Adipocyte (in vitro differentiated cells): Measurements from ENCODE around the gene TMEM150A.

Source experiments
- DNase-seq: peaks from one replicate; pipeline ENCODE4 v3.0.0-alpha.2; 2015; ENCODE audit warnings: low read depth
- H3K27me3 ChIP-seq: replicated peaks from 2 replicates; pipeline ENCODE4 v1.7.0; 2013; ENCODE audit warnings: mild to moderate bottlenecking, low read length, moderate library complexity; ENCODE audit not compliant: control insufficient read depth, insufficient read depth
- H3K36me3 ChIP-seq: 2 replicates; pipeline ENCODE4 v1.7.0; 2013; ENCODE audit warnings: low read length, mild to moderate bottlenecking, moderate library complexity; ENCODE audit not compliant: control insufficient read depth, insufficient read depth, severe bottlenecking
- H3K4me1 ChIP-seq: 2 replicates; pipeline ENCODE4 v1.7.0; 2013; ENCODE audit warnings: mild to moderate bottlenecking, low read length, moderate library complexity; ENCODE audit not compliant: control insufficient read depth, insufficient read depth
- H3K4me3 ChIP-seq: 2 replicates; pipeline ENCODE4 v1.7.0; 2013; ENCODE audit warnings: mild to moderate bottlenecking, low read length, moderate library complexity
- H3K9ac ChIP-seq: 2 replicates; pipeline ENCODE4 v1.7.0; 2013; ENCODE audit warnings: mild to moderate bottlenecking, low read length, moderate library complexity
- H3K9me3 ChIP-seq: 2 replicates; pipeline ENCODE4 v1.7.0; 2013; ENCODE audit warnings: mild to moderate bottlenecking, low read length, moderate library complexity; ENCODE audit not compliant: control insufficient read depth

TMEM150A gene

GRCh38 chr2:85602476-85603234 lies at the start of gene TMEM150A:
Gene TMEM150A, minus strand, starts transcription at chr2:85602698. Its CDS starts 750 bp downstream, at chr2:85601948.
- peaks cover 35% of the 10 kb centered on the region for H3K36me3 ChIP-seq
- H3K4me3 ChIP-seq: peak within 1 kb of the TSS; percentile 89
- no peaks in the 10 kb centered on the region for H3K27me3 ChIP-seq
- H3K9me3 ChIP-seq: no peaks in the 10 kb centered on the region
- peak; percentile 97 for DNase-seq
- H3K9ac ChIP-seq: peak within 1 kb of the TSS; percentile 88
- peaks cover 37% of the 10 kb centered on the region for H3K4me1 ChIP-seq

GRCh38 chr2:85652056-85652455 lies 49.6 kb upstream of the TMEM150A start:
- H3K4me3 ChIP-seq: no peak overlapping the region
- H3K9ac ChIP-seq: no peak overlapping the region
- H3K36me3 ChIP-seq: peaks cover 55% of the 10 kb centered on the region
- no peaks in the 10 kb centered on the region for H3K27me3 ChIP-seq
- peaks cover 47% of the 10 kb centered on the region for H3K4me1 ChIP-seq
- no peak for DNase-seq
- no peaks in the 10 kb centered on the region for H3K9me3 ChIP-seq

- Histone ChIP-seq H3K9me3 (no peaks in the 10 kb centered on the region), H3K4me3 (no peak overlapping the region), H3K36me3 (peaks cover 64% of the 10 kb centered on the region), H3K9ac (no peak overlapping the region), H3K4me1 (peaks cover 40% of the 10 kb centered on the region), H3K27me3 (no peaks in the 10 kb centered on the region)
- DNase-seq: no peak
Observed at GRCh38 chr2:85651097-85651496, 48.6 kb upstream of the TMEM150A start.

- Histone ChIP-seq H3K9ac (no peak overlapping the region), H3K4me1 (peaks cover 34% of the 10 kb centered on the region), H3K27me3 (no peaks in the 10 kb centered on the region), H3K36me3 (peaks cover 70% of the 10 kb centered on the region), H3K4me3 (no peak overlapping the region), H3K9me3 (no peaks in the 10 kb centered on the region)
- no peak for DNase-seq
Observed at GRCh38 chr2:85650456-85650855, 48.0 kb upstream of the TMEM150A start.

GRCh38 chr2:85649201-85650190 lies 47.0 kb upstream of the TMEM150A start:
- Histone ChIP-seq H3K4me1 (peaks cover 32% of the 10 kb centered on the region), H3K9me3 (no peaks in the 10 kb centered on the region), H3K9ac (peak overlapping the region; percentile 27), H3K36me3 (peaks cover 80% of the 10 kb centered on the region), H3K27me3 (no peaks in the 10 kb centered on the region), H3K4me3 (no peak overlapping the region)
- DNase-seq: peak; percentile 75

GRCh38 chr2:85648619-85649018 lies 46.1 kb upstream of the TMEM150A start:
- H3K4me3 ChIP-seq: no peak overlapping the region
- no peak overlapping the region for H3K9ac ChIP-seq
- peaks cover 81% of the 10 kb centered on the region for H3K36me3 ChIP-seq
- no peaks in the 10 kb centered on the region for H3K27me3 ChIP-seq
- peak; percentile 86 for DNase-seq
- no peaks in the 10 kb centered on the region for H3K9me3 ChIP-seq
- H3K4me1 ChIP-seq: peaks cover 32% of the 10 kb centered on the region

GRCh38 chr2:85647823-85648526 lies 45.5 kb upstream of the TMEM150A start:
- no peak for DNase-seq
- no peak overlapping the region for H3K4me3 ChIP-seq
- no peaks in the 10 kb centered on the region for H3K27me3 ChIP-seq
- H3K9me3 ChIP-seq: no peaks in the 10 kb centered on the region
- no peak overlapping the region for H3K9ac ChIP-seq
- H3K36me3 ChIP-seq: peaks cover 87% of the 10 kb centered on the region
- H3K4me1 ChIP-seq: peaks cover 28% of the 10 kb centered on the region

- Histone ChIP-seq H3K4me1 (peaks cover 16% of the 10 kb centered on the region), H3K36me3 (peaks cover 96% of the 10 kb centered on the region), H3K27me3 (no peaks in the 10 kb centered on the region), H3K4me3 (no peak overlapping the region), H3K9ac (no peak overlapping the region), H3K9me3 (no peaks in the 10 kb centered on the region)
- DNase-seq: no peak
Observed at GRCh38 chr2:85646166-85646565, 43.7 kb upstream of the TMEM150A start.

GRCh38 chr2:85644909-85645308 lies 42.4 kb upstream of the TMEM150A start:
- H3K4me3 ChIP-seq: no peak overlapping the region
- H3K4me1 ChIP-seq: peaks cover 12% of the 10 kb centered on the region
- no peaks in the 10 kb centered on the region for H3K27me3 ChIP-seq
- DNase-seq: no peak
- no peaks in the 10 kb centered on the region for H3K9me3 ChIP-seq
- H3K9ac ChIP-seq: no peak overlapping the region
- peaks cover 98% of the 10 kb centered on the region for H3K36me3 ChIP-seq

- Histone ChIP-seq H3K36me3 (peaks cover 96% of the 10 kb centered on the region), H3K4me3 (no peak overlapping the region), H3K9me3 (no peaks in the 10 kb centered on the region), H3K9ac (no peak overlapping the region), H3K27me3 (no peaks in the 10 kb centered on the region), H3K4me1 (no peaks in the 10 kb centered on the region)
- no peak for DNase-seq
Observed at GRCh38 chr2:85642725-85643124, 40.2 kb upstream of the TMEM150A start.

- Histone ChIP-seq H3K9me3 (no peaks in the 10 kb centered on the region), H3K36me3 (peaks cover 81% of the 10 kb centered on the region), H3K4me3 (no peak overlapping the region), H3K4me1 (no peaks in the 10 kb centered on the region), H3K9ac (no peak overlapping the region), H3K27me3 (no peaks in the 10 kb centered on the region)
- no peak for DNase-seq
Observed at GRCh38 chr2:85635636-85636035, 33.1 kb upstream of the TMEM150A start.
